Endodermal cell (in vitro differentiated cells): ENCODE results near the gene SIRT3. TPM values are rescaled to one million over a fixed set of nuclear protein-coding genes. Genes with fewer than 3 reads are reported as not detected.
A peak's percentile ranks its signal among the peaks of the same experiment; 100 is the strongest.

ENCODE experiments used
- DNase-seq: peaks from one replicate; pipeline ENCODE4 v3.0.0-alpha.2; 2017
- H3K27ac ChIP-seq: 2 replicates; pipeline ENCODE4 v1.5.1; 2013; ENCODE audit warnings: mild to moderate bottlenecking, low read depth, low read length, moderate library complexity
- H3K27me3 ChIP-seq: 2 replicates; pipeline ENCODE4 v1.6.1; 2013; ENCODE audit warnings: mild to moderate bottlenecking, low read length, moderate library complexity; ENCODE audit not compliant: insufficient read depth, control insufficient read depth, poor library complexity, severe bottlenecking
- H3K36me3 ChIP-seq: 2 replicates; pipeline ENCODE4 v1.7.0; 2013; ENCODE audit warnings: mild to moderate bottlenecking, low read length, moderate library complexity; ENCODE audit not compliant: control insufficient read depth, insufficient read depth
- H3K4me1 ChIP-seq: one replicate; pipeline ENCODE4 v1.7.0; 2013; ENCODE audit warnings: low read length; ENCODE audit not compliant: control insufficient read depth, insufficient read depth
- H3K4me3 ChIP-seq: 2 replicates; pipeline ENCODE4 v1.5.1; 2013; ENCODE audit warnings: mild to moderate bottlenecking, low read length, moderate library complexity
- H3K9ac ChIP-seq: 2 replicates; pipeline ENCODE4 v1.6.1; 2013; ENCODE audit warnings: mild to moderate bottlenecking, low read length, moderate library complexity; ENCODE audit not compliant: poor library complexity, severe bottlenecking; ENCODE audit errors: extremely low read depth
- H3K9me3 ChIP-seq: 2 replicates; pipeline ENCODE4 v1.6.1; 2013; ENCODE audit warnings: mild to moderate bottlenecking, low read length, moderate library complexity; ENCODE audit not compliant: control insufficient read depth
- H3K27ac Mint-ChIP-seq: 2 replicates; pipeline ENCODE4 v1.8.0; 2020; ENCODE audit warnings: mixed read lengths
- H3K27me3 Mint-ChIP-seq: 2 replicates; pipeline ENCODE4 v1.8.0; 2021; ENCODE audit warnings: mild to moderate bottlenecking, mixed read lengths; ENCODE audit not compliant: insufficient read depth
- H3K36me3 Mint-ChIP-seq: 2 replicates; pipeline ENCODE4 v1.8.0; 2020; ENCODE audit warnings: low read depth, mixed read lengths
- H3K4me1 Mint-ChIP-seq: 2 replicates; pipeline ENCODE4 v1.8.0; 2020; ENCODE audit warnings: mixed read lengths
- H3K4me3 Mint-ChIP-seq: 2 replicates; pipeline ENCODE4 v1.8.0; 2020; ENCODE audit warnings: mild to moderate bottlenecking, moderate library complexity, mixed read lengths
- H3K9me3 Mint-ChIP-seq: 2 replicates; pipeline ENCODE4 v1.8.0; 2020; ENCODE audit warnings: mild to moderate bottlenecking, mixed read lengths
- WGBS, 2 experiments: methylation state at CpG; one replicate each; pipeline versions ENCODE4 v1.1.5 to v1.1.7; 2013; ENCODE audit warnings: missing lambda C conversion rate in 2 of 2, mixed read lengths in 1 of 2; ENCODE audit not compliant: insufficient coverage in 1 of 2, insufficient read length in 1 of 2; 5-methylcytosine and 5-hydroxymethylcytosine counted together
- total RNA-seq, 2 donors: library from RNA; stranded (reverse); fragmentation: NEBNext Ultra II Directional in 1 of 2; extraction: Animal tissue kit (Norgen Biotek cat#: 25700) in 1 of 2; gene quantifications; 2 replicates in 1 of 2; 3 replicates in 1 of 2; pipeline ENCODE4 v1.2.1, GENCODE V29; 2021
- TF ChIP-seq, protein P1 (sequence below): fragments of 200-600 bp; sonication (generic); conservative IDR thresholded peaks from 2 replicates; pipeline ENCODE4 v1.5.0; 2021; ENCODE audit warnings: antibody characterized with exemption, mild to moderate bottlenecking

SIRT3 gene
- total RNA-seq, 2 donors from 2014 or later = 18.1 to 28.6 TPM

DNA sequence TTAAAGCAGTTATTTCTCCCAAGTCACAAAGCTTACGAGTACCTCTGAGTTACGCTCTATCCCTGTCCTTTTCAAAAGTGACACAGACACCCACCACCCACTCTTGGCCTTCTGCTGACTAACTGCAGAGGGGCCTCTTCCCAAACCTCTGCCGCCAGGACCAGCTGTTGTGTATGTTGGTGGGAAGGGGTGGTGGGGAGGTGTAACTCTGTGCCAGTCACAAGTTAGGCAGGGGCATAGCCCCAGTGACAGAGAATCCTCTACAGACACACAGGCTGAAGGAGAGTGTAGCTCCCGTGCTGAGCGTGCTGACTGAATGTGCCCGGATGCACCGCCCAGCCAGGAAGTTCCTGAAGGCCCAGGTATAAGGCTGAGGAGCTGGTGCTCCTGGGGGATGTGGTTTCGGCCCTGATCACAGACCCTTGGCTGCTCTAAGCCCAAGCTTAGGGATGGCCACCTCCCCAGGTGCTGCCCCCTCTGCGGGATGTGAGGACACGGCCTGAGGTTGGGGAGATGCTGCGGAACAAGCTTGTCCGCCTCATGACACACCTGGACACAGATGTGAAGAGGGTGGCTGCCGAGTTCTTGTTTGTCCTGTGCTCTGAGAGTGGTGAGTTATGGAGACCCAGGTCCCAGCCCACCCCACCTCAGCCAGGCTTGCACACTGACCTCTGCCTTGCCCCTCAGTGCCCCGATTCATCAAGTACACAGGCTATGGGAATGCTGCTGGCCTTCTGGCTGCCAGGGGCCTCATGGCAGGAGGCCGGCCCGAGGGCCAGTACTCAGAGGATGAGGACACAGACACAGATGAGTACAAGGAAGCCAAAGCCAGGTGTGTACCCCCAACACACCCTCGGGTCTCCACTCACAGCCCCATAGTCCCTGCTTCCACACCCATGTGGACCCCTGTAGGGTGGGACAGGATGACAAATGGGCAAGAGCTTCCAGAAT, 23.7 kb downstream of the SIRT3 start:
- no peaks in the 10 kb centered on the region for H3K27me3 Mint-ChIP-seq
- Histone ChIP-seq H3K9me3 (no peaks in the 10 kb centered on the region), H3K27me3 (no peaks in the 10 kb centered on the region), H3K4me3 (no peak overlapping the region), H3K27ac (no peak overlapping the region), H3K9ac (no peak overlapping the region), H3K4me1 (peaks cover 14% of the 10 kb centered on the region), H3K36me3 (peaks cover 68% of the 10 kb centered on the region)
- 95 to 98% methylated on average over 9 to 17 of the region's 17 CpGs for WGBS, 2 experiments
- no peaks in the 10 kb centered on the region for H3K9me3 Mint-ChIP-seq
- DNase-seq = no peak
- peaks cover 54% of the 10 kb centered on the region for H3K36me3 Mint-ChIP-seq
- peaks cover 12% of the 10 kb centered on the region for H3K4me1 Mint-ChIP-seq
- H3K27ac Mint-ChIP-seq = no peak overlapping the region
- H3K4me3 Mint-ChIP-seq = no peak overlapping the region
- TF ChIP-seq, protein P1, sequence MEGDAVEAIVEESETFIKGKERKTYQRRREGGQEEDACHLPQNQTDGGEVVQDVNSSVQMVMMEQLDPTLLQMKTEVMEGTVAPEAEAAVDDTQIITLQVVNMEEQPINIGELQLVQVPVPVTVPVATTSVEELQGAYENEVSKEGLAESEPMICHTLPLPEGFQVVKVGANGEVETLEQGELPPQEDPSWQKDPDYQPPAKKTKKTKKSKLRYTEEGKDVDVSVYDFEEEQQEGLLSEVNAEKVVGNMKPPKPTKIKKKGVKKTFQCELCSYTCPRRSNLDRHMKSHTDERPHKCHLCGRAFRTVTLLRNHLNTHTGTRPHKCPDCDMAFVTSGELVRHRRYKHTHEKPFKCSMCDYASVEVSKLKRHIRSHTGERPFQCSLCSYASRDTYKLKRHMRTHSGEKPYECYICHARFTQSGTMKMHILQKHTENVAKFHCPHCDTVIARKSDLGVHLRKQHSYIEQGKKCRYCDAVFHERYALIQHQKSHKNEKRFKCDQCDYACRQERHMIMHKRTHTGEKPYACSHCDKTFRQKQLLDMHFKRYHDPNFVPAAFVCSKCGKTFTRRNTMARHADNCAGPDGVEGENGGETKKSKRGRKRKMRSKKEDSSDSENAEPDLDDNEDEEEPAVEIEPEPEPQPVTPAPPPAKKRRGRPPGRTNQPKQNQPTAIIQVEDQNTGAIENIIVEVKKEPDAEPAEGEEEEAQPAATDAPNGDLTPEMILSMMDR = no peak

GRCh38 chr11:211741-212140, 24.4 kb downstream of the SIRT3 start:
- H3K36me3 Mint-ChIP-seq = peaks cover 54% of the 10 kb centered on the region
- H3K9me3 Mint-ChIP-seq = no peaks in the 10 kb centered on the region
- no peak overlapping the region for H3K4me3 ChIP-seq
- DNase-seq = no peak
- H3K27ac ChIP-seq = no peak overlapping the region
- H3K27me3 ChIP-seq = no peaks in the 10 kb centered on the region
- H3K27me3 Mint-ChIP-seq = no peaks in the 10 kb centered on the region
- H3K4me1 Mint-ChIP-seq = peaks cover 12% of the 10 kb centered on the region
- peaks cover 68% of the 10 kb centered on the region for H3K36me3 ChIP-seq
- 87 to 92% methylated on average over 7 to 9 of the region's 9 CpGs for WGBS, 2 experiments
- no peaks in the 10 kb centered on the region for H3K9me3 ChIP-seq
- TF ChIP-seq, protein P1 = no peak
- no peak overlapping the region for H3K9ac ChIP-seq
- no peak overlapping the region for H3K4me3 Mint-ChIP-seq
- peaks cover 14% of the 10 kb centered on the region for H3K4me1 ChIP-seq
- no peak overlapping the region for H3K27ac Mint-ChIP-seq

GRCh38 chr11:211295-211694, 24.8 kb downstream of the SIRT3 start:
- Mint-ChIP-seq H3K27ac (no peak overlapping the region), H3K36me3 (peaks cover 54% of the 10 kb centered on the region), H3K9me3 (no peaks in the 10 kb centered on the region), H3K4me3 (no peak overlapping the region), H3K27me3 (no peaks in the 10 kb centered on the region), H3K4me1 (peaks cover 13% of the 10 kb centered on the region)
- H3K27me3 ChIP-seq = no peaks in the 10 kb centered on the region
- no peak for DNase-seq
- H3K27ac ChIP-seq = no peak overlapping the region
- H3K4me1 ChIP-seq = peaks cover 14% of the 10 kb centered on the region
- no peaks in the 10 kb centered on the region for H3K9me3 ChIP-seq
- H3K9ac ChIP-seq = peak overlapping the region; percentile 93
- peaks cover 68% of the 10 kb centered on the region for H3K36me3 ChIP-seq
- no peak overlapping the region for H3K4me3 ChIP-seq
- TF ChIP-seq, protein P1 = no peak
- WGBS, 2 experiments = 94 to 97% methylated on average over 3 to 5 of the region's 5 CpGs
